ENCODE data around the gene CCDC149.
A peak's percentile ranks its signal among the peaks of the same experiment; 100 is the strongest.

The CCDC149 gene

DNA sequence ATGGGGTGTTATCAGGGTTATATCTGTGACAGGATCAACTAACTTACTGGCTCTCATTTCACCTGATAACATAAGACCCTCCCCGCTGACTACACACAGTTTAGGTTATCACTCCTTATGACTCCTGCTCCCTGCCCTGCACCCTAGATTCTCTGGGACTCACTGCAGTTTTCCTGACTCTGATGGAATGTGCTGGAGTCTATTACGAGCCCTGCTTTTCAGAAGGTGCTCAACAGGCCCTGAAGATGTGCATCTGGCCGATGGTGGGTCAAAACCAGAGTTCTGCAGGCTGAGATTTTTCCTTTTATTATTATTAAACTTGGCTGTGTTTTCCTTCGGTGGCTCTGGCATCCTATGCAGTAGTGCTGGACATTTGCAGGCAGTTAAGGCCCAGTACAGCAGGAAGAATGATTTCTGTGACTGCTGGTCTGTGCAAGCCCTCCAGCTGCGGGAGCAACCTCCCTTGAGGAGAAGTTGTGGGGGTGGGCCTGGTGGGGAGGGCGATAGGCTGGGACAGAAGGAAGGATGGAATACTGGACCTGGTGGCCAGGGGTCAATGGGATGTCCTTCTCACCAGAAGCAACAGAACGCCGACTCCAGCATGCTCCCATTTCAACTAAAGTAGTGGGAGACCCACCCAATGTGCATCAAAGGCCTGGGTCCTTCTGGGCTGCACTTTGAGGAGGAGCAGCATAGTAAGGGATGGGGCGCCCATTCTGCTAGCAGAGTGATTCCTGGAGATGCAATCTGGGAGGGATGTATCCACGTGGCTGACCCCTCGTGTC, 106.4 kb downstream of the CCDC149 start:
- no peak overlapping the region for H4K91ac ChIP-seq (ENCODE audit: low read depth, low read length)
- no peak overlapping the region for H2BK12ac ChIP-seq (ENCODE audit: low read length)
- no peaks in the 10 kb centered on the region for H3K9me3 ChIP-seq (ENCODE audit: insufficient read depth, low read depth, low read length)
- no peak for DNase-seq
- H3K36me3 ChIP-seq (ENCODE audit: control insufficient read depth in 1 of 2, insufficient read depth in 2 of 2, low read length in 2 of 2) = no peaks in the 10 kb centered on the region
- H2AFZ ChIP-seq (ENCODE audit: insufficient read depth, low read length, poor library complexity) = no peak overlapping the region
- H3K4me2 ChIP-seq (ENCODE audit: low read length) = no peak overlapping the region
- H2AK5ac ChIP-seq (ENCODE audit: low read length) = no peak overlapping the region
- H3K27me3 ChIP-seq (ENCODE audit: insufficient read depth, low read length) = peaks cover 3% of the 10 kb centered on the region
- H4K8ac ChIP-seq (ENCODE audit: low read depth, low read length) = no peak overlapping the region
- H4K12ac ChIP-seq (ENCODE audit: low read depth, low read length) = no peak overlapping the region
- WGBS (ENCODE audit: extremely low coverage, insufficient coverage, insufficient read length) = no CpG with 5 or more reads among the region's 11 CpGs
- H3K9ac ChIP-seq (ENCODE audit: low read length) = no peak overlapping the region
- no peak overlapping the region for H3K23ac ChIP-seq (ENCODE audit: low read length)
- H3K79me1 ChIP-seq (ENCODE audit: low read length) = no peaks in the 10 kb centered on the region
- H3K14ac ChIP-seq (ENCODE audit: low read length) = no peak overlapping the region
- no peak overlapping the region for H3K4ac ChIP-seq (ENCODE audit: low read depth, low read length)
- H2BK5ac ChIP-seq (ENCODE audit: low read depth, low read length, poor library complexity) = no peak overlapping the region
- H3K18ac ChIP-seq (ENCODE audit: low read length) = no peak overlapping the region
- no peak overlapping the region for H2BK120ac ChIP-seq (ENCODE audit: insufficient read depth, low read length, poor library complexity)
- H3K4me1 ChIP-seq (ENCODE audit: control insufficient read depth in 1 of 2, insufficient read depth in 2 of 2, low read length in 2 of 2) = no peaks in the 10 kb centered on the region
- H3K27ac ChIP-seq (ENCODE audit: low read depth, low read length) = no peak overlapping the region
- no peak overlapping the region for H3K4me3 ChIP-seq (ENCODE audit: low read depth, low read length)
- no peaks in the 10 kb centered on the region for H3K79me2 ChIP-seq (ENCODE audit: control insufficient read depth, insufficient read depth, low read length, poor library complexity)

GRCh38 chr4:24805566-24805965, 107.3 kb downstream of the CCDC149 start:
- no CpG with 5 or more reads among the region's 6 CpGs for WGBS (ENCODE audit: extremely low coverage, insufficient coverage, insufficient read length)
- H3K14ac ChIP-seq (ENCODE audit: low read length) = no peak overlapping the region
- H3K79me1 ChIP-seq (ENCODE audit: low read length) = no peaks in the 10 kb centered on the region
- H4K12ac ChIP-seq (ENCODE audit: low read depth, low read length) = no peak overlapping the region
- no peaks in the 10 kb centered on the region for H3K9me3 ChIP-seq (ENCODE audit: insufficient read depth, low read depth, low read length)
- H3K4me2 ChIP-seq (ENCODE audit: low read length) = no peak overlapping the region
- no peak overlapping the region for H3K27ac ChIP-seq (ENCODE audit: low read depth, low read length)
- no peak overlapping the region for H2AK5ac ChIP-seq (ENCODE audit: low read length)
- DNase-seq = peak in 1 of 2 donors; percentile 10
- H3K18ac ChIP-seq (ENCODE audit: low read length) = no peak overlapping the region
- no peak overlapping the region for H4K91ac ChIP-seq (ENCODE audit: low read depth, low read length)
- H2BK120ac ChIP-seq (ENCODE audit: insufficient read depth, low read length, poor library complexity) = no peak overlapping the region
- no peaks in the 10 kb centered on the region for H3K4me1 ChIP-seq (ENCODE audit: control insufficient read depth in 1 of 2, insufficient read depth in 2 of 2, low read length in 2 of 2)
- H3K9ac ChIP-seq (ENCODE audit: low read length) = no peak overlapping the region
- H3K79me2 ChIP-seq (ENCODE audit: control insufficient read depth, insufficient read depth, low read length, poor library complexity) = no peaks in the 10 kb centered on the region
- no peak overlapping the region for H3K4me3 ChIP-seq (ENCODE audit: low read depth, low read length)
- H3K36me3 ChIP-seq (ENCODE audit: control insufficient read depth in 1 of 2, insufficient read depth in 2 of 2, low read length in 2 of 2) = no peaks in the 10 kb centered on the region
- H3K4ac ChIP-seq (ENCODE audit: low read depth, low read length) = no peak overlapping the region
- H2BK12ac ChIP-seq (ENCODE audit: low read length) = no peak overlapping the region
- H2AFZ ChIP-seq (ENCODE audit: insufficient read depth, low read length, poor library complexity) = no peak overlapping the region
- no peak overlapping the region for H3K23ac ChIP-seq (ENCODE audit: low read length)
- H2BK5ac ChIP-seq (ENCODE audit: low read depth, low read length, poor library complexity) = no peak overlapping the region
- H3K27me3 ChIP-seq (ENCODE audit: insufficient read depth, low read length) = peaks cover 11% of the 10 kb centered on the region
- no peak overlapping the region for H4K8ac ChIP-seq (ENCODE audit: low read depth, low read length)

- Histone ChIP-seq H2BK5ac (ENCODE audit: low read depth, low read length, poor library complexity) (no peak overlapping the region), H3K9me3 (ENCODE audit: insufficient read depth, low read depth, low read length) (peaks cover under 1% of the 10 kb centered on the region), H4K91ac (ENCODE audit: low read depth, low read length) (no peak overlapping the region), H3K4ac (ENCODE audit: low read depth, low read length) (no peak overlapping the region), H3K4me2 (ENCODE audit: low read length) (no peak overlapping the region), H3K79me1 (ENCODE audit: low read length) (no peaks in the 10 kb centered on the region), H4K8ac (ENCODE audit: low read depth, low read length) (no peak overlapping the region), H2BK12ac (ENCODE audit: low read length) (no peak overlapping the region), H3K14ac (ENCODE audit: low read length) (no peak overlapping the region), H3K36me3 (ENCODE audit: control insufficient read depth in 1 of 2, insufficient read depth in 2 of 2, low read length in 2 of 2) (no peaks in the 10 kb centered on the region), H2AK5ac (ENCODE audit: low read length) (no peak overlapping the region), H3K23ac (ENCODE audit: low read length) (no peak overlapping the region), H3K4me3 (ENCODE audit: low read depth, low read length) (no peak overlapping the region), H4K12ac (ENCODE audit: low read depth, low read length) (no peak overlapping the region), H3K18ac (ENCODE audit: low read length) (no peak overlapping the region), H2BK120ac (ENCODE audit: insufficient read depth, low read length, poor library complexity) (no peak overlapping the region), H3K27me3 (ENCODE audit: insufficient read depth, low read length) (peaks cover 16% of the 10 kb centered on the region), H2AFZ (ENCODE audit: insufficient read depth, low read length, poor library complexity) (no peak overlapping the region), H3K27ac (ENCODE audit: low read depth, low read length) (no peak overlapping the region), H3K4me1 (ENCODE audit: control insufficient read depth in 1 of 2, insufficient read depth in 2 of 2, low read length in 2 of 2) (peaks cover 0 to 4% of the 10 kb centered on the region in 2 experiments), H3K9ac (ENCODE audit: low read length) (no peak overlapping the region), H3K79me2 (ENCODE audit: control insufficient read depth, insufficient read depth, low read length, poor library complexity) (no peaks in the 10 kb centered on the region)
- peak in 1 of 2 donors; percentile 1 for DNase-seq
- WGBS (ENCODE audit: extremely low coverage, insufficient coverage, insufficient read length) = no CpG with 5 or more reads among the region's 5 CpGs
Measured at GRCh38 chr4:24805067-24805466, 107.8 kb downstream of the CCDC149 start.

GRCh38 chr4:24802648-24803047, 110.2 kb downstream of the CCDC149 start:
- no CpG with 5 or more reads among the region's 6 CpGs for WGBS (ENCODE audit: extremely low coverage, insufficient coverage, insufficient read length)
- Histone ChIP-seq H2BK120ac (ENCODE audit: insufficient read depth, low read length, poor library complexity) (no peak overlapping the region), H3K27ac (ENCODE audit: low read depth, low read length) (no peak overlapping the region)

More at GRCh38 chr4:24802648-24803047, 110.2 kb downstream of the CCDC149 start:
- Histone ChIP-seq H2BK12ac (ENCODE audit: low read length) (no peak overlapping the region), H4K12ac (ENCODE audit: low read depth, low read length) (no peak overlapping the region), H3K23ac (ENCODE audit: low read length) (no peak overlapping the region), H2BK5ac (ENCODE audit: low read depth, low read length, poor library complexity) (no peak overlapping the region), H4K91ac (ENCODE audit: low read depth, low read length) (no peak overlapping the region), H3K4ac (ENCODE audit: low read depth, low read length) (no peak overlapping the region), H3K36me3 (ENCODE audit: control insufficient read depth in 1 of 2, insufficient read depth in 2 of 2, low read length in 2 of 2) (no peaks in the 10 kb centered on the region), H3K18ac (ENCODE audit: low read length) (no peak overlapping the region), H3K14ac (ENCODE audit: low read length) (no peak overlapping the region), H3K9ac (ENCODE audit: low read length) (no peak overlapping the region), H3K79me2 (ENCODE audit: control insufficient read depth, insufficient read depth, low read length, poor library complexity) (no peaks in the 10 kb centered on the region), H3K27me3 (ENCODE audit: insufficient read depth, low read length) (peaks cover 32% of the 10 kb centered on the region), H3K79me1 (ENCODE audit: low read length) (no peaks in the 10 kb centered on the region), H3K4me1 (ENCODE audit: control insufficient read depth in 1 of 2, insufficient read depth in 2 of 2, low read length in 2 of 2) (peaks cover 3 to 9% of the 10 kb centered on the region in 2 experiments), H4K8ac (ENCODE audit: low read depth, low read length) (no peak overlapping the region), H3K9me3 (ENCODE audit: insufficient read depth, low read depth, low read length) (peaks cover 9% of the 10 kb centered on the region), H2AK5ac (ENCODE audit: low read length) (no peak overlapping the region), H2AFZ (ENCODE audit: insufficient read depth, low read length, poor library complexity) (no peak overlapping the region), H3K4me3 (ENCODE audit: low read depth, low read length) (no peak overlapping the region), H3K4me2 (ENCODE audit: low read length) (no peak overlapping the region)
- no peak for DNase-seq
